IPS DF 4.7 (cell line): ENCODE measurements around the gene SLC2A13.
"Not testable (repeated sequence)": the region's sequence is repeated elsewhere in the genome, so short reads cannot be mapped to it uniquely, and the experiment has no call there.

Experiments
- DNase-seq: peaks from one replicate; pipeline ENCODE4 v3.0.0-alpha.2; 2013; ENCODE audit warnings: low spot score; ENCODE audit errors: extremely low read depth

SLC2A13 gene

DNA sequence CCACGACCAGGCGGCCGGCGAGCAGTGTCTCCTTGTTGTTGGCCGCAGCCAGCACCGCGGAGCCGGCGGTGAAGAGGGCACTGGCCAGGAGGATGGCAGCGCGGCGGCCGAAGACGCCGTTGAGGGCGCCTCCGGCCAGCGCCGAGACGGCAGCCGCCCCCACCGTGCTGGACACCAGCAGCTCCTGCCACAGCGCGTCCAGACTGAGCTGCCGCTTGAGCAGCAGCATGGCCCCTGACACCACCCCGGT is 691 bp downstream of the SLC2A13 start:
- DNase-seq = no peak

DNA sequence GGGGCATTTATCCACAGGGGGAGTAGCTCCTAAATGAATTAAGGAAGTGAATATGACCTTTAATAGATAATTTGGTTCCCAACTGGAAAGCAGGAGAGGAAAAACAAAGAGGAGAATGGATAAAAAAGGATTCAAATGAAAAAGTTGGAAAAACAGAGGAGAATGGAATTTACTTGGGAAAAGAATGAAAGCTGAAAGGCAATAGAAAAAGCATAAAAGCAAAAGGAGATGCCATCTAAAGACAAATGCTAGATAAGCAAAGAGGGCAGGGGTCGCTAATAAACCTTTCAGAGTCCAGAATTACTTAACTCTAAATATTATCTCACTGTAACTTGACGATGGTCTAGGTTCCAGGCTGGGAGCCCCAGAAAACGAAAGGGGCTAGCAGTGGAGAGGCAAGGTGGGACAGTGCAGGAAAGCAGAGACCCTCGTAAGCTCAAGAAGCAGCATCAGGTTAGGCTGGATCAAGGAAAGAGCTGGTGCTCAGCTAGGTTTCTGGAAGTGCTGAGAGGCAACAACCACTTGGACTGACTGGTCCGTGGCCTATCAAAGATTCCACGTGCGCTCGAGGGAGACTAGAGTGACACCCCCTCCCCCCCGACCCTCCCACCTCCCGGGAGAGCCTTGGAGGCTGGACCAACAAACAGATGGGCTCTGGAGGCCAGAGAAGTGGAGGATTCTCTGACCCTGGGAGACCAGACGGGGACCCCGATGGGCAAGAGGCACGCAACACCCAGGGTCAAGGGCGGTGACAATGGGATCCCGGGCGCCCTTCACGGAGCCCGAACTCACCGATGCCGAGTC is 1.2 kb downstream of the SLC2A13 start:
- no peak for DNase-seq

DNA sequence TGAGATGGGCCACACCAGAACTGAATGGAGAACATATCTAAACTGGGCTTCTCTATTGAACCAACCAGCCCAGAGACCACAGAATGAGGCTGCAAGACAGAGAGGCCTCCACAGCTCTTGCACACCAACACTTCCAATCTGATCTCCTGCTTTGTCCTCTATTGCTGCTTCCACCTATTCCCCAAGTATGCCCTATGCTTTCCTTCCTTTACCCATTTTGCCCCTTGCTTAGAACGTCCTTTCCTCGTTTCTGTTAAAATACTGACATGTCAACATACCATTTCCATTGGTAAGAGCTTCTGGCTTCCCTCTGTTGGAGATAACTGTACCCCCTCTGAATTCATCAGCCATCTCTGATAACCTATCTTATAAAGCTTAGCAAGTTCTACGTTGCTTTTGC is 2.8 kb downstream of the SLC2A13 start:
- DNase-seq = no peak

DNA sequence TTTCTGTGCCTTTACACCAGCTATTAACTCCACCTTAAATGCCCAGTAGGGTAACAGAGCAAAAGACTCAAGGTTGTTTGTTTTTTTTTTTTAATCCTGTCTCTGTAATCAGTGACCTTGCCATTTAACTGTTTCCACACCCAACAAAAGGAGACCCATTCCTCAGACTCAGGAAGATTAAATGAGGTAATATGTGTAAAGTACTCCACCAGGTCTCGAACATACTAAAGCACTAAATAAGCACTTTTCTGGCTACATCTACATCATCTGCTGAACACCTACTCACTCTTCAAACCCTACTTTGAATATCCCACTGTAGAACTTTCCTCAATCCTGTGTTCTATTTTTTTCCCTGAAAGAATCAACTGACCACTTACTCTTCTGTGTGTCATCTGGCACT is 4.1 kb downstream of the SLC2A13 start:
- DNase-seq = no peak

DNA sequence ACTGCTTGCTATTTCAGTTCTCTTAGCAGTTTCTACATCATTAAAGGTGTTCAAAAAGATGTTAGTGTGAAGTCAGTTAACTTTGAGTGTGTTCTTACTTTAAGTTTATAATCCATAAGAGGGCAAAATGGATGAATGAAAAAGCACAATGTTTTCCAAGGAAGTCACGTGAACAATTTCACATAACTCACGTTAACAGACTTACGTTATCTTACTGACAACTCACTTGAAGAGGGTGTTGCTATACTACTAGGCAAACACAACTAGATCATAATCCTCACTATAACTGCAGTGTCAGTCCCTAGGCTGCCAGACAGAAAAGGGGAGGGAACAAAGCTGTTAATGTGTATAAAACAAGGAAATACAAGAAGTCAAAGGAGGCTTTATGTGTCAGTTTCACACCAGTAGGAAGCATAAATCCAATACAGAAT is 6.4 kb downstream of the SLC2A13 start:
- DNase-seq = no peak

DNA sequence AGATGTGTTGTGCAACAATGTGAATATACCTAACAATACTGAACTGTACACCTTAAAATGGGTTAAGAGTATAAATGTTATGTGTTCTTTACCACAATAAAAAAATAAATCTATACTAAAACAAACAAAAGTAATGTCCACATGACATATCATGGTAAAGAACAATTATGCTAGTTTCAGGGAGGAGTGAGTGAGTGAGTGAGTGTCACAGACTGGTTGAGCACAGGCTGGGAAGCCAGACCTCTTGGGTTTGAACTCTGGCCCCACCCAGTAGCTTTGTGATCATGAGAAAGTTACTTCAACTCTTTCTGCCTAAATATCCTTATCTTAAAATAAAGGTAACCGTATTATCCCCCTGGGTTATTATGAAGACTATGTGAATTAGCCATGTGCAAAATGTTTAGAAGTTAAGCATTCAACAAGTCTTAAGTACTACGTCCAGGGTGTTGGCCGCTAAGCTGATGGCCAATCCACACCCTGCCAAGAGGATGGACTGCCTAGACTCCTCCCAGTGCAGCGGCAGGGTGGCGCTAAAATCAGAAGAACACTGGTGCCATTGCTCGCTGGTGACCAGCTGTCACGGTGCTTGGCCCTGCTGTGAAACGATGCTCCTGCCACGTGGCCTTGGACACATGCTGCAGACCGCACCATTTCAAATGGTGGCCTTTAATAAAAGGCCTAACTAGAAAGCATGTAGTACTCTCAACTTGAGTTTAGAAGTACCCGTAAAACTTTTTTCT is 7.3 kb downstream of the SLC2A13 start:
- no peak for DNase-seq

DNA sequence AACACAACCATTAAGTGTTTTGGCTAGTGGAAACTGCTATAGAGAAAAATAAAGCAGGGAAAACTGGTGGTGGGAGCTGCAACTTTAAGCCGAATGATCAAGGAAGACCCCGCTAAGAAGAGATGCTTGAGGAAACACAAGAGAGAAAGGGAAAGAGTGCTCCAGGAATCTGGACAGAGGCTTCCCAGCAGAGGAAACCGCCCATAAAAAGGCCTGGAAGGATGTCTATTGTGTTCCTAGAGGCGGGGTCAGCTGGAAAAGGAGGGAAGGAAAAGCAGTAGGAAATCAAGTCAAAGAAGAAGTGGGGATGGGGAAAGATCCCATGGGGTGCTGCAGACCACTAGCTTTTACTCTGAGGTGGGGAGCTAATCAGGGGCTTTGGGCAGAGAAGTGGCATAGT is 12.4 kb downstream of the SLC2A13 start:
- no peak for DNase-seq

DNA sequence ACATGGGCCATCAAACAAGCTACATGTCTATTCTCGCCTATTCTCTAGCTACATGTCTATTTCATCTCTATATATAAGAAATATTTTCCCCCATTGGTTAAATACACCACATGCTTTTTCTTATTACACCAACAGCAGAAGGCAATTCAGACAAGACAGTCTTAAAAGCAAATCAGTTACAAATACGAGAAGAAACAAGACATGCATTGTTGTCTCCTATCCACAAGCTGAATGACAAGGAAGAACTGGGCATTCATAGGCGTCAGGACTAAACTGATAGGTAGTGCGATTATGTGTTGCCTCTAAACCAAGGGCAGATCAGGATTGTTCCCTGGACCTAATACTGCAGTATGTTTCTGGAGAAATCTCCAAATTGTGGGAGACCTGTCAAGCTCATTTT is 19.4 kb downstream of the SLC2A13 start:
- DNase-seq = no peak

DNA sequence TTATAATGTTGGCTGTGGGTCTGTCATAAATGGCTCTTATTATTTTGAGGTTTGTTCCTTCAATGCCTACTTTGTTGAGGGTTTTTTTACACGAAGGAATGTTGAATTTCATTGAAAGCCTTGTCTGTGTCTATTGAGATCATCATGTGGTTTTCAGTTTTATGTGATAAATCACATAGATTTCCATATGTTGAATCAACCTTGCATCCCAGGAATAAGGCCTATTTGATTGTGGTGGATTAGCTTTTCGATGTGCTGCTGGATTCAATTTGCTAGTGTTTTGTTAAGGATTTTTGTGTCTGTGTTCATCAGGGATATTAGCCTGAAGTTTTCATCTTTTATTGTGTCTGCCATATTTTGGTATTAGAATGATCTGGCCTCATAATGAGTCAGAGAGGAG is 27.6 kb downstream of the SLC2A13 start:
- DNase-seq = no peak

DNA sequence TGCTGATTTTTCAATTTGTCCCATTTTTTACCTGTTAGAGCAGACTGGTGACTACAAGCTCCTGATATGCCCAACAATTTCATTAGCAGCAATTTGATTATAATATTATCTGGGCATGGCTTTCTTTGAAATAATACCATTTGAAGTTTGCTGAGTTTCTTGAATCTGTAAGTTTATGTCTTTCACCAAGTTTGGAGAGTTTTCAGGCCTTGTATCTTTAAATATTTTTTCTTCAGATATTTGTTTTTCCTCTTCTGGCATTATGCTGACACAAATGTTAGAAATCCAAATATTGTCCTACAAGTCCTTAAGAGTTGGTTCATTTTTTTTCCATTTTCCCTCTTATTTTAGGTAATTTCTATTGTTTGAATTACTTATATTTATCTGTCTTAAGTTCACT is 30.4 kb downstream of the SLC2A13 start:
- DNase-seq = no peak

DNA sequence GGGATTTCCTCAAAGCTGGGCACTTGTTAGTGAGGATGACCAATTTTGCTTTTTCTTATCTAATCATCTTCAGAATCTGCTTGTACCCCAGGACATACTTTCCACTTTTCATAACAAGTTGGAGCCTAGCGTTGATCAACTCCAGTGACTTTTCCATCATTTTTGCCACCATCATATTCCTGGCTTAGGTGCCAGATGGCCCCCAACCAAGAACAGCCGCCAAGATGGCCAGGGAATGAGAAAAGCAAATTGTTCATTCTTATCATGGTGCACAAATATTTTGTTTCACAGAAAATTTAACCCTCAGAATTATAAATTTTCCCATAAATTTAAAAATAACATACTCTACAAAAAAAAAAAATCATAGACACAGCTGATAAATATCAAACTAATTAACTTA is 37.5 kb downstream of the SLC2A13 start:
- no peak for DNase-seq

DNA sequence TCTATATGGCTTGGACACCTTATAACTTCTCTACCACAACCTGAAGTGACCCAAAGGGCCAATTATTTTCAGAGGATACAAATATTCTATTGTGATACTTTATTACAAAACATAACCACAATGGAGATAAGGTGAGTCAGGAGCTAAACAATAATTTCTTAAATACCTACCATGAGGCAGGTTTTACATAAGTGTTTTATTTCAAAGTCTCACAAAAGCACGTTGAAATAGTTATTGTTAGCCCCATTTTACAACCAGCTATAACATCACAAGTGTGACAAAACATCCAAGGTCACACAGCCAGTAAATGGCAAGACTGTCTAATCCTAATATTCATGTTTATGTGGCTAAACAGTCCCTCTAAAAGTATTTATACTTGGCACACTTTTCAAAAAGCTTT is 40.2 kb downstream of the SLC2A13 start:
- no peak for DNase-seq

DNA sequence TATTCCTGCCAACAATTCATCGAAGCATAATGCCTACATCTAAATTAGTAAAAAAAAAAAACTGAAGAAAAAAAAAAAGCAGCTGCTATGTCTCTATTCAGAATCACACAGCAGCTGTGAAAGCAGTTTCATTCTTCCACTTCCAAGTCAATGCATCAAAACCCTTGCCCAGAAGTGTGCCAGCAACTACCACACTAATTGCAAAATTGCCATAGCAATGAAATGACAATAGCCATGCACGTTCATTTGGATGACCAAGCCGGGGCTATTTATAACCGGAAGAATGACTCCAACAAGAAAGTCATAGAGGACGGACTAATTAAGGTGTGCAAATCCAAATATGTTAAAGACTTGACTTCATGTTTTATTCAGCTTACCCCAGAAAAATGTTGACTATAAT is 42.5 kb downstream of the SLC2A13 start:
- DNase-seq = no peak

DNA sequence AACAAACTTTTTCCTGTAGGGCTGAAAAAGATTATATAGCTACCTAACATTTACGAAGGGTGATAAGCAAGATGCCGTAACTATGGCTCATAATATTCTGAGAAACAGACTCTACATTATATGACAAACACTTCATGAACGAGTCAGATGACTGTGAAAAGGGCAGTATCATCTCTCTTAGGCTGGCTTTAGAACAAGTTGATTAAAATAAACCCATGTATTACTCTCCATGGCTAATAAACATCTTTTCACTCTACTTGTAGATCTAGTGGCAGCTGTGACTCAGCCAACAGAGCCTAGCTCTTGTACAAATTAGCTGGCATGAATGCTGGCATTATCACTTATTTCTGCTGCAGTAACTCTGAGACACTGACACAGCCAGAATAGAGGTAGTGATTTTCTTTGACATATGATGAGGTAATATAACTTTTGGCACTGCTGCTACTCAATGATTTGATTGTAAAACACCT is 47.1 kb downstream of the SLC2A13 start:
- DNase-seq = no peak

DNA sequence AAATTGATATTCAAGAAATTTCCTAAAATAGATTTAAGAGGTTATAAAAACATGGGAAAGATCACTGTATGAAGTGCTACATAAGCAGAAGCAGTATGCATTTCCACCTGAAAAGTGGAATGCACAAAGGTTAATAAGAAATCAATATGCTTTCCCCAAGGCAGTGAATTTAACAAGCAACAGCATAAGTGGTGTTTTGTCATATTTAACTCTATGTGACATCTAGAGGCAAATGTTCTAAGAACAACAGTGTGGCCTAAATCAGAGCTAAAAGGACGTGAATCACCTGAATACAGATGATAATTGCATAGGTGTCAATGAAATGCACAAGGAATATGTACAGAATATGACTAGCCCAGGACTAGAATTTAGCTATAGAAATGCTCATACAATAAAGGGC is 49.5 kb downstream of the SLC2A13 start:
- DNase-seq = no peak

DNA sequence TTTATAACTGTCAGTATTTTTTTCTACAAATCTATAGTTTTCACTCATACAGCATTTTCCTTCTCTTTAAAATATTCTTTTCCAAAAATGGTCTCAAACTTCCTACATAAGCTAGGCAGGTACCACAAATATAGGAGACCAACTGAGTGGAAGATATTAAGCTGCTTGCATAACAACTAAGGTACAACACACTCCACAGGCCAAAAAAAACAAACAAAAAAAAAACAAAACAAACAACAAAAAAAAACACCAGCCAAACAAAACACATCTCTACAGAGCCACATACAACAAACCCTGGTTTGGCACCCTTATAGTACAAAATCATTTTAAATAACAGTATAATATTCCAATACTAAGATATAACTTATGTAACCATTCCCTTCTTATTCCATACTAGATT is 50.1 kb downstream of the SLC2A13 start:
- no peak for DNase-seq

DNA sequence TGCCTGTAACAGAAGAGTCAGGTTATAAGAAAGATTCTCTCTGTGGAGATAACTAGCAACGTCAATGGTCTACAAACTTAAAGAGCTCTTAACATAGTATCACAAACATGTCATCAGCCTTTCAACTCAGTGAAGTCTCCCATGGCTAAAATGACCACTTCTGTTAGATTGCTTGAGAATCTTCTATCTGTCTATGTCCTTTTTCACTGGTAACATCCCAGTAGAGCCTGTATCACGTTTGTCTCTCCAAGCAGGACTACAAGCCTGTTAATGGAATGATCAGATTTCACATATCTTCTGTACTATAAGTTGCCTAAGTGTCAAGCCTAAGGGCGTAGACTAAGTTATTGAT is 50.7 kb downstream of the SLC2A13 start:
- no peak for DNase-seq

DNA sequence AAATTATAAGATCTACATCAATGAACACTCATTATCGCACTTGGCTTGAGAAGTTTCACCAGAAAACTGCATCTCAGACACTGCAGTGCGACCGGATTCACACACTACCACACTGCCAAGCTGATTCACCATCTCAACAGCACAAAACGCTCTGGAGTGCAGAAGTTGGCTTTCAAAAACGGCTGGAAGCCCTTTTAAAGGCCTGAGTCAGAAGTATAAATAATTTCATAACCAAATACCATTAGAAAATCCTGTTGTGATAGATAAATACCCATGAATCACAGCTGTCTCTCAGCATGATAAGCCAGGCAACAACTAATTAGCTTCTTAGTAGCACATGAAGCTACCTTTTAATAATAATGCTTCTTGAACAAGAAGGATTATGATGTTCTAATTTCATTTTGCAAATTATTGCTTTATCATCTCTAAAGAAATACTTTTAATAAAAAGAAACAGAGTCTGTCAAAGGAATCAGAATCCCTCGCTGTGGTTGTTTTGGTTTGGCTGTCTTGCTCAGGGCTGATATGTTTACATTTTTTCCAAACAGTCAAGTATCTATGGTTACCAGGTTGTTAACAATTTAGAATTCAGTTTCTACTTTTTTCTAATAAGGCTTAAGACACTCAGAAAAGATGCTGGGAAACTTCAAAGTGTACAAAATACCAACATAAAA is 51.2 kb downstream of the SLC2A13 start:
- DNase-seq = no peak

DNA sequence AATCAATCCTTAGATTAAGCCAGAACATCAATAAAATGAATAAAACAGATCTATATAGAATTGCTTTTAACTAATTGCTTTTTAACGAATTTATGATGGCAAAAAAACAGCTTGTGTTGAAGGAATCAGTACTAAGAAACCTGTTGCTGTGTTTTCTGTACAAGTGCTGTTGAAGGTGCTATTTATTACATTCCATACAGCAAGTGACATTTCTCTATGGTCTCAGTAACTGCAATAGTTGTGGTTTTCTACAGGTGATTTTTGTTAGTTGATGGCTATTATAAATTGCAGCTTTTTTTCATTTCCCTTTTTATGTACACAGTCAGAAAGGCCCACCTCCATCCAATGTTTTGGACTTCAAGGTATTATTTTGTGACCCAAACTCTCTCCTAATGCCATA is 56.6 kb downstream of the SLC2A13 start:
- DNase-seq = no peak

DNA sequence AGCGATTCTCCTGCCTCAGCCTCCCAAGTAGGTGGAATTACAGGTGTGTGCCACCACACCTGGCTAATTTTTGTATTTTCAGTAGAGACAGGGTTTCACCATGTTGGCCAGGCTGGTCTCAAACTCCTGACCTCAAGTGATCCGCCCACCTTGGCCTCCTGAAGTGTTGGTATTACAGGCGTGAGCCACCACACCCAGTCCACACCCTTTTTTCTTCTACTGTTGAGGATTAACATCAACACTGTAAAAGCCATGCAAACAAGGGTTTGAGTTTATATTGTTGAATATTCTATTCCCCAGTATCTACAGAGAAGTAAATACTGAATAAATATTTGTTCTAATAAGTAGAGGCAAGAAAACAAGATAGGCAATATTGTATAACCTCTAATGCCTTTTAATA is 58.9 kb downstream of the SLC2A13 start:
- DNase-seq = not testable (repeated sequence)

DNA sequence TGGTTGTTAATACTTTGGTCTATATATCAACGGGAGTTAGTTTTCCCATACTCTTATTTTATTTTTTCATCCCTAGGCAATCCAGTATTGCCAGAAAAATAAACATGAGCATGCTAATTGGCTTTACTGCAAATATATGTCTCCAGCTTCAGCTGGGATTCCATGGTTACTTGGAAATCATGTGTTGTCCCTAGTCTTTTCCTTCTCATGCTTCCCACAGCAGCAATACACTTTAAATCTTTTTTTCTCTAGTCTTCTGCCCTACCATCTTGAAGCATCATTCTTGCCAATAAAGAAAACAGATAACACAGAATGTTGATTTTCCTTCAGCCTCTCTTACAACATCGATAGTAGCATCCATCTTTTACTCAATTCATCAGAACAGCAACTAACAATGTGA is 60.2 kb downstream of the SLC2A13 start:
- DNase-seq = no peak

DNA sequence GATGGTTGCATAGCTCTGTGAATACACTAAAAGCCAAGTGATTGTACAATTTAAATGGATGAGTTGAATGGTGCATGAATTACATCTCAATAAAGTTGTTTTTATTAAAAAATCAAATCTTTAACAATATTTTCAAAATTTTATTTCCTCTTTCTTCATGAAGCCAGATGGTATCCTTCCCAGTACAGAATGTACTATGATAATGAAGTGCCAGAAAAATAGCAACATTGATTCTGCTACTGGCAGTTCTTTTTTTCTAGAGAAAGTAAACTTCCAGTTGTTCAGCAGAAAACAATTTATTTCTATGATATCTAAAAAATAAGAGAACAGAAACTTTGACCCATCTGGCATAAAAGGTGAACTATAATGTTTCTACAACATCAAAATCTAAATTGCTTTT is 61.5 kb downstream of the SLC2A13 start:
- DNase-seq = no peak

DNA sequence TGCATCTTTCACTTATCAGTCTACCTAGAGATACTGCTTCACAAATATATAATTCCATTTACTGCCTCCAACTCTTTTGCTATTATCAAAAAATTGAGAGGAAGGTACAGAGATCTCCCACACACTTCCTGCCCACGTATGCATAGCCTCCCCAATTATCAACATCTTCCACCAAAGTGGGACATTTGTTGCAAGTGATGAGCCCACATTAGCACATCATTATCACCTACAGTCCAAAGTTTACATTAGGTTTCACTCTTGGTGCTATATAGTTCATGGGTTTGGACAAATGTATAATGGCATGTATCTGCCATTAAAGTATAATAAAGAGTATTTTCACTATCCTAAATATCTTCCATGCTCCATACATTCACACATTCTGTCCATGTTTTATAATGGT is 66.3 kb downstream of the SLC2A13 start:
- no peak for DNase-seq
